Activated T-helper 1 cell treated with Interleukin-2 at 50 U/mL for 16 hours (primary cell): ENCODE measurements around the gene RASAL2.

Source experiments
- DNase-seq: peaks from one replicate; pipeline ENCODE4 v3.0.0-alpha.2; 2020; ENCODE audit warnings: low read depth

RASAL2 gene

GRCh38 chr1:178513278-178513983 is 419.5 kb downstream of the RASAL2 start:
- no peak for DNase-seq

GRCh38 chr1:178516110-178516509 is 422.2 kb downstream of the RASAL2 start:
- no peak for DNase-seq

- no peak for DNase-seq
Observed at GRCh38 chr1:178518894-178519293, 425.0 kb downstream of the RASAL2 start.

- no peak for DNase-seq
Observed at GRCh38 chr1:178520803-178521202, 426.9 kb downstream of the RASAL2 start.

GRCh38 chr1:178521241-178521640 is 427.3 kb downstream of the RASAL2 start:
- DNase-seq, result no peak

- DNase-seq, result no peak
Observed at GRCh38 chr1:178527117-178527516, 433.2 kb downstream of the RASAL2 start.

GRCh38 chr1:178528228-178528952 is 434.5 kb downstream of the RASAL2 start:
- DNase-seq, result no peak

GRCh38 chr1:178528953-178529335 is 435.0 kb downstream of the RASAL2 start:
- DNase-seq, result no peak

- DNase-seq, result no peak
Observed at GRCh38 chr1:178529364-178530036, 435.6 kb downstream of the RASAL2 start.

- no peak for DNase-seq
Observed at GRCh38 chr1:178530037-178530402, 436.1 kb downstream of the RASAL2 start.

GRCh38 chr1:178530502-178530901 is 436.6 kb downstream of the RASAL2 start:
- no peak for DNase-seq

GRCh38 chr1:178531887-178532286 is 438.0 kb downstream of the RASAL2 start:
- DNase-seq, result no peak

- peak; percentile 49 for DNase-seq
Observed at GRCh38 chr1:178532392-178532791, 438.5 kb downstream of the RASAL2 start.

- DNase-seq, result no peak
Observed at GRCh38 chr1:178533121-178533946, 439.4 kb downstream of the RASAL2 start.
